CD4-positive, alpha-beta T cell treated with Interleukin-10 for 1 hour (primary cell): Measurements from ENCODE around the gene ACOT6.
A peak's percentile ranks its signal among the peaks of the same experiment; 100 is the strongest.
"Not testable (repeated sequence)": the region's sequence is repeated elsewhere in the genome, so short reads cannot be mapped to it uniquely, and the experiment has no call there.

Experiments
- DNase-seq: peaks from one replicate; pipeline ENCODE4 v3.0.0-alpha.2; 2020

ACOT6 gene, protein sequence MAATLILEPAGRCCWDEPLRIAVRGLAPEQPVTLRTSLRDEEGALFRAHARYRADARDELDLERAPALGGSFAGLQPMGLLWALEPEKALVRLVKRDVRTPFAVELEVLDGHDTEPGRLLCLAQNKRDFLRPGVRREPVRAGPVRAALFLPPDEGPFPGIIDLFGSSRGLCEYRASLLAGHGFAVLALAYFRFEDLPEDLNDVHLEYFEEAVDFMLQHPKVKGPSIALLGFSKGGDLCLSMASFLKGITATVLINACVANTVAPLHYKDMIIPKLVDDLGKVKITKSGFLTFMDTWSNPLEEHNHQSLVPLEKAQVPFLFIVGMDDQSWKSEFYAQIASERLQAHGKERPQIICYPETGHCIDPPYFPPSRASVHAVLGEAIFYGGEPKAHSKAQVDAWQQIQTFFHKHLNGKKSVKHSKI

DNA sequence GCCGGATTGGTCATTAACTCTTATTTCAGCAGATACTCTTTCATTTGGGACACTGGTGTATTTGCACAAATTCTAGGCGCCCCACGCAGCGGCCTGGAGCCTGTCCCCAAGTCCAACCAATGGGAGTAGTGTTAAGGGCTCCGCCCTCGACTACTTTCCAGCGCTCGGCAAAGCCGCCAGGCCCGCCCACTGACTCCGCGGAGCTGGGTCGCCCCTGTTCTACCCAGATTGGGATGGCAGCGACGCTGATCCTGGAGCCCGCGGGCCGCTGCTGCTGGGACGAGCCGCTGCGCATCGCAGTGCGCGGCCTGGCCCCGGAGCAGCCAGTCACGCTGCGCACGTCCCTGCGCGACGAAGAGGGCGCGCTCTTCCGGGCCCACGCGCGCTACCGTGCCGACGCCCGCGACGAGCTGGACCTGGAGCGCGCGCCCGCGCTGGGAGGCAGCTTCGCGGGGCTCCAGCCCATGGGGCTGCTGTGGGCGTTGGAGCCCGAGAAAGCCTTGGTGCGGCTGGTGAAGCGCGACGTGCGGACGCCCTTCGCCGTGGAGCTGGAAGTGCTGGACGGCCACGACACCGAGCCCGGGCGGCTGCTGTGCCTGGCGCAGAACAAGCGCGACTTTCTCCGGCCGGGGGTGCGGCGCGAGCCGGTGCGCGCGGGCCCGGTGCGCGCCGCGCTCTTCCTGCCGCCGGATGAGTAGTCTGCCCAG lies at the start of gene ACOT6:
Gene ACOT6 (plus strand): TSS at position 179 of the 707 bp plus-strand sequence. CDS start 55 bp downstream, at position 234.
- peak; percentile 70 for DNase-seq

DNA sequence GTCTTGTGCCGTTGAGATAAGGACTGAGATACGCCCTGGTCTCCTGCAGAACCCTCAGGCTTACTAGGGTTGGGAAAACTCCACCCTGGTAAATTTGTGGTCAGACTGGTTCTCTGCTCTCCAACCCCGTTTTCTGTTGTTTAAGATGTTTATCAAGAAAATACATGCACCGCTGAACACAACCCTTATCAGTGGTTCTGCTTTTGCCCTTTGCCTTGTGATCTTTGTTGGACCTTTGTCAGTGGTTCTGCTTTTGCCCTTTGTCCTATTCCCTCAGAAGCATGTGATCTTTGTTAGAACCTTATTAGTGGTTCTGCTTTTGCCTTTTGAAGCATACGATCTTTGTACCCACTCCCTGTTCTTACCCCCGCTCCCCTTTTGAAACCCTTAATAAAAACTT lies 49.6 kb upstream of the ACOT6 start:
- not testable (repeated sequence) for DNase-seq

DNA sequence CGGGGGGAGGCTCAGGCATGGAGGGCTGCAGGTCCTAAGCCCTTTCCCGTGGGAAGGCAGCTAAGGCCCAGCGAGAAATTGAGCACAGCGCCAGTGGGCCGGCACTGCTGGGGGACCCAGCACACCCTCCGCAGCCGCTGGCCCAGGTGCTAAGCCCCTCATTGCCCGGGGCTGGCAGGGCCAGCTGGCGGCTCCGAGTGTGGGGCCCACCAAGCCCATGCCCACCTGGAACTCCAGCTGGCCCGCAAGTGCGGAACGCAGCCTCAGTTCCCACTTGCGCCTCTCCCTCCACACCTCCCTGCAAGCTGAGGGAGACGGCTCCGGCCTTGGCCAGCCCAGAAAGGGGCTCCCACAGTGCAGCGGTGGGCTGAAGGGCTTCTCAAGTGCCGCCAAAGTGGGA lies 45.9 kb upstream of the ACOT6 start:
- DNase-seq, result not testable (repeated sequence)

DNA sequence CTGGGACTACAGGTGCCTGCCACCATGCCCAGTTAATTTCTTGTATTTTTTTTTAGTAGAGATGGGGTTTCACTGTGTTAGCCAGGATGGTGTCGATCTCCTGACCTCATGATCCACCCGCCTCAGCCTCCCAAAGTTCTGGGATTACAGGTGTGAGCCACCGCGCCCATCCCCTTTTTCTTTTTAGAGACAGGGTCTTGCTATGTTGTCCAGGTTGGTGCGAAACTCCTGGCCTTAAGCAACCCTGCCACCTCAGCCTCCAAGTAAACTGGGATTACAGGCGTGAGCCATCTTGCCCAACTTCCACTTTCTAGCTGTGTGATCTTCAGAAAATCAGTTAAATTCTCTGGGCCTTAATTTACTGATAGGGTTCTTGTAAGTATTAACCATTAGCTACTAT lies 45.4 kb upstream of the ACOT6 start:
- not testable (repeated sequence) for DNase-seq

DNA sequence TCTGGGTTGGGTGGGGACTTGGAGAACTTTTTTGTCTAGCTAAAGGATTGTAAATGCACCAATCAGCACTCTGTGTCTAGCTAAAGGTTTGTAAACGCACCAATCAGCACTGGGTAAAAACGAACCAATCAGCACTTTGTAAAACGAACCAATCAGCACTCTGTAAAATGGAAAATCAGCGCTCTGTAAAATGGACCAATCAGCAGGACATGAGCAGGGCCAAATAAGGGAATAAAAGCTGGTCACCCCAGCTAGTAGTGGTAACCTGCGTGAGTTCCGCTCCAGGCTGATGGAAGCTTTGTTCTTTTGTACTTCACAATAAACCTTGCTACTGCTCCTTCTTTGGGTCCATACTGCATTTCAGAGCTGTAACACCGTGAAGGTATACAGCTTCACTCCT lies 45.0 kb upstream of the ACOT6 start:
- peak; percentile 0 for DNase-seq

DNA sequence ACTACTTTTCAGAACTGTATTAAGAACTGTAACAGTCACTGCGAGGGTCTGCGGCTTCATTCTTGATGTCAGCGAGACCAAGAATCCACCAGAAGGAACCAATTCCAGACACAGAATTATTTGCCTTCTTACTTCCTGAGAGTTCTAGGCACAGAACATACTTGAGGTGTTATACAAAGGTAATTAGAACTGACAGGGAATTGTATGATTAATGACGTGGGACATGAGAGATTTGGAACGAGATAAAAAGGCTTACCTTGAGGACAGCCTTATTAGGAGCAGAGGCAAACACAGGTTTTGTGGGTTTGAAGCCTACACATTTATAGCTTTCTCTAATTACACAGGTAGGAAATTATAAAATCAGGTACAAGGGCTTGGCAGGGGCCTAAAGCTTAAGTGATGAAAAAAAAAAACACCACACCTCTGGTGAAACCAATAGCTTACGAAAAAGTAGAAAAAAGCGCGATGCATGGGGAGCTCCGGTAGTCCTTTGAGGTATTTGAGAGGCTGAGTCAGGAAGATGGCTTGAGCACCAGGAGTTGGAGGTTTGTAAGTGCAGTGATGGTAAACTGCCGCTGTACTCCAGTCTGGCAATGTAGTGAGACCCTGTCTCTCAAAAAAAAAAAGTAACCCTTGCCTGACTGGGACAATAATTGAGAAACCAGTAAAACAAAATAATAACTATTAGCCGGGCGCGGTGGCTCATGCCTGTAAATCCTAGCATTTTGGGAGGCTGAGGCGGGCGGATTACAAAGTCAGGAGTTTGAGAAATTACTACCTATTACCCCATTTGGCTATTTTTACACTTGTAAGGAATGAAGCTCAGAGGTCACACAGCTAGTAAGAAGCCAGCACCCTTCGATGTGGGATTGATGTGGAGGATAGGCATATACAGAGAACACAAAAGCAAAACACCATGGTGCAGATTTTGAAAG lies 44.1 kb upstream of the ACOT6 start:
- peak; percentile 20 for DNase-seq

DNA sequence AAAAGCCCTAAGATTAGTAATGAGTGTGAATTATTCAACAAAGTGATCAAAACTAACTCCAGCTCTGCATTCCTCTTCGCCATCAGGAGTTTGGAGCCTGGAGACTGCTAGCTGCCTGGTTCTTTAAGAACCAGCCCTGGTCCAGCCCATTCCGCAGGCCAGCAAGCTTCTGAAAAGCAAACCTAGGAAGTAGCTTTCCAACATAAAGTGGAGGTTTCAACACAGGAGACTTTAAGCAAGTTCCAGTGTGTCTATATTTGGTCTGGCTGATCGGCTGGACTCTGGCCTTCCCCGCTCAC lies 43.5 kb upstream of the ACOT6 start:
- not testable (repeated sequence) for DNase-seq

DNA sequence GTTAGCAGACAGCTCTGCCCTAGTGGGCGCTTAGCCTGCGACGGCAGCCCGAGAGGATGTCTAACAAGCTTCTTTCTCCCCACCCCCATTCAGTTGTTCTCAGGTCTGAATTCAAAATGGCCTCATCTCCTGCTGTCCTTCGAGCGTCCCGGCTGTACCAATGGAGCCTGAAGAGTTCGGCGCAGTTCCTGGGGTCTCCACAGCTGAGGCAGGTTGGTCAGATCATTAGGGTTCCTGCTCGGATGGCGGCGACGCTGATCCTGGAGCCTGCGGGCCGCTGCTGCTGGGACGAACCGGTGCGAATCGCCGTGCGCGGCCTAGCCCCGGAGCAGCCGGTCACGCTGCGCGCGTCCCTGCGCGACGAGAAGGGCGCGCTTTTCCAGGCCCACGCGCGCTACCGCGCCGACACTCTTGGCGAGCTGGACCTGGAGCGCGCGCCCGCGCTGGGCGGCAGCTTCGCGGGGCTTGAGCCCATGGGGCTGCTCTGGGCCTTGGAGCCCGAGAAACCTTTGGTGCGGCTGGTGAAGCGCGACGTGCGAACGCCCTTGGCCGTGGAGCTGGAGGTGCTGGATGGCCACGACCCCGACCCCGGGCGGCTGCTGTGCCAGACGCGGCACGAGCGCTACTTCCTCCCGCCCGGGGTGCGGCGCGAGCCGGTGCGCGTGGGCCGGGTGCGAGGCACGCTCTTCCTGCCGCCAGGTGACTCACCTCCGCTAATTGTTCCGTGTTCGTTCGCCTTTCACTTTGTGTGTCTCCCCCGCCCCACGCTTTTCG lies 42.9 kb upstream of the ACOT6 start, which contains the start of gene ACOT2:
Gene ACOT2 (plus strand): TSS at position 29 of the 774 bp plus-strand sequence. CDS start 28 bp downstream, at position 57.
- DNase-seq, result peak; percentile 81

DNA sequence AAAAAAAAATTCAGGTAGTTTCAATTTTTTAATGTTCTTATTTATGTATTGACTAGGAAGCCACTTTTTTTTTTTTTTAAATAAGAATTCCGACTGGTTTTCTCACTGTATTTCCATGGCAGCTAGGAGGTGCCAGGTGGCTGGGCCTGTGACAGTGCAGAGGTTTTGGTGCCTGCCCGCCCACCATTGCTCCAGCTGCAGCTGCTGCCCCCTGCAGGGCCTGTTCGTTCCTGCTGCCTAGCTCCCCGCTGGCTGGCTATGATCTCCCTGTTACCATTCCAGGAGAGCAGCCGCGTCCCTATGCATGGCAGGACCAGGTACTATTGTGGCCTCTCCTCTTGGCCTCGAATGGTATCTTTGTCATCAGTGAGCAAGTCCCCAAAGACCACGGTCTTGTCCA lies 41.4 kb upstream of the ACOT6 start:
- DNase-seq, result peak; percentile 80

DNA sequence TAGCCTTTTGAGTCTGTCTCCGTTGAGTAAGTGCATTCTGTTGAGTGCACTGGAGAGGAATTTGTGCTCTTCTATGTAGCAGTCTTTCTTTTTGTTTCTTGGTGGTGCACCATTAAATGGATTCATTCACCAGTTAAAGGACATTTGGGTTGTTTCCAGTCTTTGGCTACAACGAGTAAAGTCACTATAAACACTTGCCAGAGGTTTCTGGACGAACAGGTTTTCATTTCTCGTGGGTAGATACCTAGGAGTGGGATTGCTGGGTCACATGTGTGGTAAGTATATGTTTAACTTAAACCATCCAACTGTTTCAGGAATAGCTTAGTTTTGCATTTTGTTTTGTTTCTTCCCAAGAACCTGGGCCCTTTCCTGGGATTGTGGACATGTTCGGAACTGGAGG lies 39.3 kb upstream of the ACOT6 start:
- DNase-seq, result not testable (repeated sequence)

DNA sequence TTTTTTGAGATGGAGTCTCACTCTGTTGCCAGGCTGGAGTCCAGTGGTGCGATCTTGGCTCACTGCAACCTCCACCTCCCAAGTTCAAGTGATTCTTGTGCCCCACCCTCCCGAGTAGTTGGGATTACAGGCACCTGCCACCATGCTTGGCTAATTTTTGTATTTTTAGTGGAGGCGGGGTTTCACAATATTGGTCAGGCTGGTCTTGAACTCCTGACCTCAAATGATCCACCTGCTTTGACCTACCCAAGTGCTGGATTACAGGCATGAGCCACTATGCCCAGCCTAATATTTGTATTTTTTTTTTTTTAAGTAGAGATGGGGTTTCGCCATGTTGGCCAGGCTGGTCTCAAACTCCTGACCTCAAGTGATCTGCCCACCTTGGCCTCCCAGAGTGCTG lies 38.6 kb upstream of the ACOT6 start:
- not testable (repeated sequence) for DNase-seq

DNA sequence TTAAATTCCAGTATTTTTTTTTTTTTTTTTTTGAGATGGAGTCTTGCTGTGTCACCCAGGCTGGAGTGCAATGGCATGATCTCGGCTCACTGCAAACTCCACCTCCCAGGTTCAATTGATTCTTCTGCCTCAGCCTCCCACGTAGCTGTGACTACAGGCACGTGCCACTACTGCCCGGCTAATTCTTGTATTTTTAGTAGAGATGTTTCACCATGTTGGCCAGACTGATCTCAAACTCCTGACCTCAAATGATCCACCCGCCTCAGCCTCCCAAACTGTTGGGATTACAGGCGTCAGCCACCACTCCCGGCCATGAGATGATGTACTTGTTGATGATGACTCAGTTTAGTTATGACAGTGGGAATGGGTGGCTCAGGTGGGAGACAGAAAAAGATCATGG lies 38.1 kb upstream of the ACOT6 start:
- DNase-seq, result not testable (repeated sequence)

DNA sequence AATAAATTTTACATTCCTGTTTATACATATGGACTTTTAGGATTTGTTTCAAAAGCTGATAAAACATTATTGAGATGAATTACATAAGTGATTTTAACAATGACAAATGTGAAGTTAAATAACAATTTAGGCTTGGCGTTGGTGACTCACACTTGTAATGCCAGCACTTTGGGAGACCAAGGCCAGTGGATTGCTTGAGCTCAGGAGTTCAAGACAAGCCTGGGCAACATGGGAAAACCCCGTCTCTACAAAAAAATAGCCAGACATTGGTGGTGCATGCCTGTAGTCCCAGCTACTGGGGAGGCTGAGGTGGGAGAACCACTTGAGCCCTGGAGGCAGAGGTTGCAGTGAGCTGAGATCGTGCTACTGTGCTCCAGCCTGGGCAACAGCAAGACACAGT lies 35.9 kb upstream of the ACOT6 start:
- no peak for DNase-seq

DNA sequence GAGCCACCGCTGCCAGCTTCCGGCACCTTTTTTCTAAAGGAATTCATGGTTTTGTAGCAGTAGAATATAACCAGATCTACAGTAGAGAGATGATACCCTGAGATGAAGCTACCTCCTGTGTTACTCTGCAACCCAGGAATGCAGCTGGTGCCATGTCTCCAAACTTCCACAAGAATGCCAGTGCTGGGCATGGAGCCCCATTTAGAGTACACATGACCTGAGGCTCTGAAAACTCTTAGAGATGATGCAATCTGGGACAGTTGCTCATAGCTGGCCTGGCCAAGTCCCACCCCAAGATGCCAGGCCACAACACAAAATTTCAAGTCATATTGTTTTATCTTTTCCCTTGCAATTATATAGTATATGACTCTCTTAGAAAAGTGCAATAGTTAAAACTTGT lies 35.1 kb upstream of the ACOT6 start:
- DNase-seq, result not testable (repeated sequence)

DNA sequence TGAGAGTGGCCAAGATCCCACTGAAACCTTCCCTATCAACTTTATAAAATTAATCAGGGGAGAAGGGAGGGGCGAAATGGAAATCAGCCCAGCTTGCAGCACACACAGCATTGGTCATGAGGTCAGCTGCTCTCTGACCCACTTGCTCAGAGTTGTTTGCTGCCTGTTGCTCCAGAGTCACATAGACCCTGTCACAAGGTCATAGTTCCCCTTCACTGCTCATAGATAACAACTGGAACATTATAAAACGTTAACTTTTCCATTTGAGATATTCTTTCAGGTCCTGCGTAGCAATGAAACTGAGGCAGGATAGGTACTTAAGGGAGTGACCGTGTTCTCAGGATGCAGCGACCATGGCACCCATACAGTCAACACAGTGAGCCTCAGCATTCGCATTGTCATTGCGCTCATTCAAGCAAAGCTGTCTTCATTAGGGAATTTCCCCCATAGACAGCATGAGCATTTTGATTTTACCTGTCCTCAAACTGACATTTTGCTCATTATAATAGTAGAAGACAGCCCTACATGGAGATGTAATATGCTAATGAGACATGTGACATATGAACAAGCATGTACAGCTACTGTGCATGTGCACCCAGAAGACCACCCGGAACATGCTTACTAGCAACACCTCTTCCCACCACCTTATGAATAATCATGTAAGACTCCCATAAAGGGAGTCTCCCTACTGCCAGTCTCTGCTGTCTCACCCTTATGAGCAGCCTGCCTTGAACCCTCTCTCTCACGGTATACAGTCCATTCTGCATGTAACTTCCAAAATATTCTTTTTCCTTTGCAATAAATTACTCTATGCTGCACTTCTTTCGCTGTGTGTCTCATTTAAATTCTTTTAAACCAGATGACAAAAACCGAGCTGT lies 30.0 kb upstream of the ACOT6 start:
- not testable (repeated sequence) for DNase-seq

DNA sequence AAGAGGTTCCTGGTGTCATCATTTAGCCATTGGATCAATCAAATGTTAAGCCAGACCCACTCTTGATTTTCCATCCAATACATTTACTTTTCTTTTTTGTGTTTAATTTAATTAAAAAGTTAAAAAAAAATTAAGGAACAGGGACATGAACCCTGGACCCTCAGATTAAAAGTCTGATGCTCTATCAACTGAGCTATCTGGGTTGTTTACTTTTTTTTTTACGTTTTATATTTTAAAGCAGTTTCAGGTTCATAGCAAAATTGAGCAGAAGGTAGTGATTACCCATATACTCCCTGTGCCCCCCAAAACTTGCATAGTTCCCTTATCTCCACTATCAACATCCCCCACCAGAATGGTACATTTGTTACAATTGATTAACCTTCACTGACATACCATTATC lies 23.6 kb upstream of the ACOT6 start:
- DNase-seq, result no peak

DNA sequence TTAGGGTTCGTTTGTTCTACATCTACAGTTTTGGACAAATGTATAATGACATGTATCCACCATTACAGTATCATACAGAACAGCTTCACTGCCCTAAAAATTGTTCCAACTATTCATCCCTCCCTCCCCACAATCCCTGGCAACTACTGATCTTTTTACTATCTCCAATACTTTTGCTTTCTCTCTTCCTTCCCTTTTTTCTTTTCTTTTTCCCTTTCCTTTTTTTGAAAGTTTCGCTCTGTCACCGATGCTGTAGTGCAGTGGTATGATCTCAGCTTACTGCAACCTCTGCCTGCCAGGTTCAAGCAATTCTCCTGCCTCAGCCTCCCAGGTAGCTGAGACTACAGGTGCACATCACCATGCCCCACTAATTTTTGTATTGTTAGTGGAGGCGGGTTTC lies 23.2 kb upstream of the ACOT6 start:
- DNase-seq, result no peak

DNA sequence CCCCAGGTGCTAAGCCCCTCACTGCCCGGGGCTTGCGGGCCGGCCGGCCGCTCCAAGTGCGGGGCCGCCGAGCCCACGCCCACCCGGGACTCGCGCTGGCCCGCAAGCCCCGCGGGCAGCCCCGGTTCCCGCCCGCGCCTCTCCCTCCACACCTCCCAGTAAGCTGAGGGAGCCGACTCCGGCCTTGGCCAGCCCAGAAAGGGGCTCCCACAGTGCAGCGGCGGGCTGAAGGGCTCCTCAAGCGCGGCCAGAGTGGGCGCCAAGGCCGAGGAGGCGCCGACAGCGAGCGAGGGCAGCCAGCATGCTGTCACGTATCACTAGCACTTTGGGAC lies 21.7 kb upstream of the ACOT6 start:
- DNase-seq, result not testable (repeated sequence)

DNA sequence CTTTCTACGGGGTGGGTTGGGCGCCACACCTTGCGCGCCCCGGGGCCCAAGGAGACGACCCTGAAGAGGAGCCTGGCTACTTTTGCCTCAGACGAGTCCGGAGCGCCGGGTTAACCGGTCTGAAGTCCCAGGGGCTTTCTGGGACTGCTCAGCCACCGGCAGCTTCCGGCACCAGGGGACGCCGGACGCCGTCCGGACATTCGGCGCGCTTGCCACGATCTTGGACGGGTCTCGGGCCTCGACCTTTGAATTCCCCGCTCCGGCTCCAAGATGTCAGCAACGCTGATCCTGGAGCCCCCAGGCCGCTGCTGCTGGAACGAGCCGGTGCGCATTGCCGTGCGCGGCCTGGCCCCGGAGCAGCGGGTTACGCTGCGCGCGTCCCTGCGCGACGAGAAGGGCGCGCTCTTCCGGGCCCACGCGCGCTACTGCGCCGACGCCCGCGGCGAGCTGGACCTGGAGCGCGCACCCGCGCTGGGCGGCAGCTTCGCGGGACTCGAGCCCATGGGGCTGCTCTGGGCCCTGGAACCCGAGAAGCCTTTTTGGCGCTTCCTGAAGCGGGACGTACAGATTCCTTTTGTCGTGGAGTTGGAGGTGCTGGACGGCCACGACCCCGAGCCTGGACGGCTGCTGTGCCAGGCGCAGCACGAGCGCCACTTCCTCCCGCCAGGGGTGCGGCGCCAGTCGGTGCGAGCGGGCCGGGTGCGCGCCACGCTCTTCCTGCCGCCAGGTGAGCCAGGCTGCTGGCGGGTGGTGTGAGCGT lies 20.4 kb upstream of the ACOT6 start, which contains the start of gene ACOT4:
Gene ACOT4 (plus strand): TSS at position 184 of the 760 bp plus-strand sequence. CDS start 87 bp downstream, at position 271.
- peak; percentile 59 for DNase-seq

DNA sequence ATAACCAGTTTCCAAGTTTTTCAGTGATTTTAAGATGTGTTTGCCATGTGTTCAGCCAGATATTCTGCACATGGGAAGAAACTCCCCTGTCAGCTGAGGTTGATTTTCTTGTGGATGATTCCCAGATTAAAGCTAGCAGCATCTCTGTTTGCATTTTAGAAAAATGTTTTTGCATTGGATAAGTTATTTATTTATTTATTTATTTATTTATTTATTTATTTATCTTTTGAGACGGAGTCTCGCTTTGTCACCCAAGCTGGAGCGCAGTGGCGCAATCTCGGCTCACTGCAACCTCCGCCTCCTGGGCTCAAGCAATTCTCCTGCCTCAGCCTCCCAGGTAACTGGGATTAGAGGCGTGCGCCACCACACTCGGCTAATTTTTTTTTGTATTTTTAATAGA lies 17.8 kb upstream of the ACOT6 start:
- DNase-seq, result no peak
